ENCODE data around the gene ANO2.

The ANO2 gene

GRCh38 chr12:5733916-5734315 is 211.1 kb downstream of the ANO2 start:
- DNase-seq (ENCODE audit: low read depth, low spot score) = no peak

DNA sequence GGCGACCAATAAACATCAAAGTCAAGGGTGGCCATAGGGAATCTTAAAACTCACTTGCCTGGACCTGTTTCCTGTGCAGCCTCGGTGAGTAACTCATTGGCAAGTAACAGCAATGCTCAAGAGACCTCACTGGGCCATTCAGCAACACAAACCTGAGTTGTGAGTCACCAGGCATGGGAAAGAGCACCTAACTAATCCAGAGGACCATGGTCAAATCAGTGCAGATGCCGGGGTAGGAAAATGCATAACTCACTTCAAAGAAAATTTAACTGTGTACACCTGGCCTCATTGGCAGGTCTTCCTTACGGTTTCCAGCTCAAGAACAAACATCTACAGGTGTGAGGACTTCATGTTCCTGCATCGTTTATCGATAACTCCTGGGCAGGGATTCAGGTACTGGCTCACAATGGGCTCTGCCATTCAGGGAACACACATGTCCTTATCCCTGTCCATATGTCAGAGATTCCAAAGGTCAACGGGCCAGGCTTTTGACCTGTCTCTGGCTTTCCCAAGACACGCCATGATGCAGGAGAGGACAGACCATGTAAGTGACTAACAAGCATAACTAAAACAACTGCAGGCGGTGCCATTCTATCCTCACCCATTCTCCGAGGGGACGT is 211.8 kb downstream of the ANO2 start:
- DNase-seq (ENCODE audit: low read depth, low spot score) = no peak

DNA sequence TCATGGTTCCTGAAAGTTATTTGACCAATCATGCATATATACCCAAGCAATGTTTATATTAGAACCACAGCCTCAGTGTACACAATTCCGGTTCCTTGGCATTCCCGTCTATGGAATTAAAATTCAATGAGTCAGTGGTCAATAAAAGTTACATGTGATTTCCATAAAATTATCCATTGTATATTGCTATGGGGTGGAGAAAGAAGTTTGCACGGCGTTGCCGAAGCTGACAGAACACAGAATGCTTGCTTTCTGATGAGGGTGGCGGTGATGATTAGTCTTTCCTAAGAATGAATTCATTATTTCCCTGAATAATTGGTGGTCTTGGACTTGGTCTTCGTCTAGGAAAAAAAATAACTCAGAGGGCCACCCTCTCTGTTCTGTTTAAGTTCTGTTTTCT is 214.1 kb downstream of the ANO2 start:
- no peak for DNase-seq (ENCODE audit: low read depth, low spot score)

DNA sequence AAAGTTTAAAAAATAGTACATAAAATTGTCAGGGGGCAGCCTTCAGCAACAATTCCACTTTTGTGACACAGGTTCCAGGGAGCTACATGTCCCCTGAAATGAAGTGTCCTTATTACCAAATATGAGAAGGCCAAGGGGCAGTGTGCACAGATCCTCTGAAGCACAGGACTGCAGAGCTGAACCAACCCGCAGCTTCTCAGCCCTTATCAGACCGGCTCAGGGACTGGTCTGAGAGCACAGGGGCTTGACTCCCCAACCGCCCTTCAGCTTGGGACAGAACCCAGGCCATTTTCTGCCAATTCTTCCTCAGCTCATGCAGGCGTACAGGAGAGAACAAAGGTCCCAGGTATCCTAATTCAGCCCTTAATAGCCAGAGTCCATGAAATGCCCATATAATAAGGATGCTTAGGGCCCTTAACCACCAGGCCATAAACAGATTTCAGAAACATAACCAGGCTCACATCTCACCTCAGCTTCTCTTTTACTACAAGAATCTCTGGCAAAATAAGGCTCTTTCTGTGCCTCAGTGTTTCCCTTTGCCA is 221.3 kb downstream of the ANO2 start:
- DNase-seq (ENCODE audit: low read depth, low spot score) = no peak

- no peak for DNase-seq (ENCODE audit: low read depth, low spot score)
These were observed 222.0 kb downstream of the ANO2 start for GRCh38 chr12:5723071-5723470.

DNA sequence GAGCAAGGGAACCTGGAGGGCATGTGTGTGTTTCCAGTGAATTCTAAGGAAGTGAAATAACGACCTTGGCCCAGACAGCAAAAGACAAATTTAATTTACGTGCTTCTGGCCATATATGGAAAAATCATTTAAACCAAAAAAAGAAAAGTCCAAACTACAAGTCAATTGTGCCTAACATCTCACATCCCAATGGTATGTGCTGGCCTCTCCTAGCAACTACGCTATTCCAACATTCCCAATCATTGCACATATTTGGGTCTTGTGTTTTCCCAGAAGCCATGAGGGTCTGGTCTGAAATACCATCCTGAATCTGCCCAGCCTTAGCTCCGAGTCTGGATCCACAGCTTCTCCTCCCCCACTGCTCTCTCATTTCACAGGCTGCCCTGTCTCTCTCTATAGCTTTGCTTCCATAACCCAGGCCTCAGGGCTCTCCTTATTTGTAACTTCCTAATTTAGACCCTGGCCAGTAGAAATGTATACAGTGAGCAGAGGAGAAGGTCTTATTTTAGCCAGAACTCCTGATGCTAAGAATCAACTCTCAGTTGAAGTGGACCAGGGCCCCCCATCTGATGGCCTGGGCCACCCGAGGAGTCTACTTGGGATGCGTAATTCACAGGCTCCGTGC is 224.6 kb downstream of the ANO2 start:
- no peak for DNase-seq (ENCODE audit: low read depth, low spot score)

GRCh38 chr12:5718680-5719079 is 226.4 kb downstream of the ANO2 start:
- DNase-seq (ENCODE audit: low read depth, low spot score) = no peak

- no peak for DNase-seq (ENCODE audit: low read depth, low spot score)
These were observed 227.0 kb downstream of the ANO2 start for GRCh38 chr12:5718073-5718472.

GRCh38 chr12:5716976-5717375 is 228.1 kb downstream of the ANO2 start:
- DNase-seq (ENCODE audit: low read depth, low spot score) = no peak

DNA sequence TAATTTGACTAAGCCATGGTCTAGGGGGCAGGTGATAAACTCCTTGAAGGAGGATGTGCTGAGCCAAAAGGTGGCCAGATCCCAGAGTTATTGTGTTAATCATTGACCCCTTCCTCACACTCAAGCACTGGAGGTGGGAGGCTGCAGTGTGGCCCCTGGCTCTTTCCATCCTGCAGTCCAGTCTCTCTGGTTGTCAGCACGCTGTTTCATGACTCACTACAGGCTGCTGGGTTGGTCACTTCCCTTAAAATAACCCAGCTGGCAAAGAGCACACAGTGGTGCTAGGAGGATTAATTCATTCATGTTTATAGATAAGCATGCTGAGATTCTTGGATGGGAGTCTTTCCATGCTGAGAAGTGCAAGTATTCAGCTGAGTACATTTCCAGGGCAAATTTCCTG is 228.9 kb downstream of the ANO2 start:
- DNase-seq (ENCODE audit: low read depth, low spot score) = no peak

GRCh38 chr12:5715021-5715420 is 230.0 kb downstream of the ANO2 start:
- no peak for DNase-seq (ENCODE audit: low read depth, low spot score)

DNA sequence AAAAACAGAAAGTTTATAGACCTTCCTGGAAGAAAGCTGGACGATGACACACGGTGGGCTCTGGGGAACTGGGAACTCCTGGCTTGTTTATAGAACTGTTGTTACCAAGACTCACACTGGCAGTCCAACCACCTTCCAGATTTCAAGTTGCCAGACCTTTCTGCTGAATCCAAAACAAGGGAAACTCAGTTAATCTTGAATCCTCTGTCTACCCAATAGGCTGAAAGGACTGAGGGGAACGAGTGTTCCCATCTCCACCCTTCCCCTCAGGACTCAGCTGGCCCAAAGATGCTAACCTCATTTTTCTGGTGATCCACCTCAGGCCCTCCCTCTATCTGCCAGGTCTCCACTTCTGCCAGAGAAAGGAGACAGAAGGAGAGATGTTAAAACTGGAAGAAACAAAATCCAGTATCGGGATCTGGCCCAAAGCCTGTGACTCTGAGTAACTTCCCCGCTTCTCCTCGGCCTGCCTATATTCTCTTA is 231.4 kb downstream of the ANO2 start:
- DNase-seq (ENCODE audit: low read depth, low spot score) = no peak

DNA sequence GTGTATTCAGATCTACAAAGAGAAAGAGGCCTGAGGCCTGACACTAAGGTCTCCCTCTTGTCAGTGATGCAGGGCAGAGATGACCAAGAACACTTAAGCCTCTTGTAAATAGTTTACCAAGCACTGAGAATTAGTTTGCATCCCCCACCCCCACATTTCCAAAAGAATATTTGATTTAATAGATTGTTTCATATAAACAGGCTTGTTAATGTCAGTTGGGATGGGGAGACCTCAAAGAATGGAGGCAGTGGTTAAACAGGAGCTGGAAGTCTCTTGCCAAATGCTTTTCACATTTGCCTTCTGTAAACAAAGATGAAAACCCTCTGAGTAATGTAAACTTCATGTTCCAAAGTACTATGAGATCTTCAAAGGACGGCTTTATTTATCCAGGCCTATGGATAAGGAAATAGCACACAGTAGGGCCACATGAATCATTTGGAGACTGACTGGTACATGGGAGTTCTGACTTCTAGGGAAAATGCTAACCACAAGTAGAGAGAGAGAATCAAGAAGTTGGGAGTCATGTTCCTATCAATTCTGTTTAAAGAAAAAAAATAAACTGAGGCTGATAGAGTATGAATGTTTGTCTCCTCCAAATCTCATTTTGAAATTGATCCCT is 234.7 kb downstream of the ANO2 start:
- no peak for DNase-seq (ENCODE audit: low read depth, low spot score)

DNA sequence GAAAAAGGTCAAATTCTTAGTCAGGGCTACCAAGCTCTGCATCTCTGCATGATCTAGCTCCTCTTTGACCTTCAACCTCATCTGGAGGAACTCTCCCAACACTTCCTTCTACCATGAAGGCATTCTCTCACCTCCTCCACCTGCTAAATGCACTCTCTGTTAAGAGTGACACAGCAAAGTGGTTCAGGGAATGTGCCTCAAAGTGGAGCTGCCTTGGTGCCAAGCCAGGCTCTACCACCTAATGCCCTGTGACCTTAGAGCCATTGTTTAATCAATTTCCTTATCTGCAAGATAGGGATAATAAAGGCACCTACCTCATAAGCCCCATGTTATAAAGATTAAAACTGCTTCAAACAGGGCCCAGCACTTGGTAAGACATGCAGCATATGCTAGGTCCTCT is 236.7 kb downstream of the ANO2 start:
- DNase-seq (ENCODE audit: low read depth, low spot score) = no peak

DNA sequence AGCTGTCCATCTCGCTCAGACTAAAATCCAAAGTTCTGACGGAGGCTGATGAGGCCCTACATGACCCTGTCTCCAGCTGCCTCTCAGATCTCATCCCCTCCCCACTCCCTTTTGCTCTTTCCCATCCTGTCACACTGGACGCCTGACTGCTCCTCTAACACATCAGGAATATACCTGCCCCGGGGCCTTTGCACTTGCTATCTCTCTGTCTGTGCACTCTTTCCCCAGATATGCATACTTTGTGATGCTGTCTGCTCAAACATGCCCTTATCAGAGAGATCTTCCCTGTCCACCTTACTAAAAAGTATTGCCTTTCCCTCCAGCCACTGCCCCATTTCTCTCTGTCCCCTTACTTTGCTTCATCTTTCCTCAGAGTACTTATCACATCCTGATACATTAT is 238.8 kb downstream of the ANO2 start:
- DNase-seq (ENCODE audit: low read depth, low spot score) = no peak

DNA sequence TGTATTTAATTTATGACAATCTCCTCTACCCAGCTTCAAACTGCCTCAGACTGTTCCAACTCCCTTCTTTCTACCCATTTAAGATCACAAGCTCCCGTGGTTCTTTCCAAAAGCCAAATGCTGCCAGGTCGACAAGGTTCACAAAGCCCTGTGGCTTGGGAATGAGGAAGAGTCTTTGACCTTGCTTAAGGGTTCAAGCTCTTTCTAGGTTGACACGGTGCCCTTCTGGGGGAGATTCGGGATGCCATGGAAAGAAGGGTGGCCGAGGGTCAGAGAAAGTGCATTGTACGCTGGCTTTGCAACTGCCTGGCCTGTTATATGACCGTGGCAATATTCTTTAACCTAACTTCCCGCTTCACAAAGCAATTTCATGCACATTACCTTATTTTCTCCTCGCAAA is 239.3 kb downstream of the ANO2 start:
- no peak for DNase-seq (ENCODE audit: low read depth, low spot score)

DNA sequence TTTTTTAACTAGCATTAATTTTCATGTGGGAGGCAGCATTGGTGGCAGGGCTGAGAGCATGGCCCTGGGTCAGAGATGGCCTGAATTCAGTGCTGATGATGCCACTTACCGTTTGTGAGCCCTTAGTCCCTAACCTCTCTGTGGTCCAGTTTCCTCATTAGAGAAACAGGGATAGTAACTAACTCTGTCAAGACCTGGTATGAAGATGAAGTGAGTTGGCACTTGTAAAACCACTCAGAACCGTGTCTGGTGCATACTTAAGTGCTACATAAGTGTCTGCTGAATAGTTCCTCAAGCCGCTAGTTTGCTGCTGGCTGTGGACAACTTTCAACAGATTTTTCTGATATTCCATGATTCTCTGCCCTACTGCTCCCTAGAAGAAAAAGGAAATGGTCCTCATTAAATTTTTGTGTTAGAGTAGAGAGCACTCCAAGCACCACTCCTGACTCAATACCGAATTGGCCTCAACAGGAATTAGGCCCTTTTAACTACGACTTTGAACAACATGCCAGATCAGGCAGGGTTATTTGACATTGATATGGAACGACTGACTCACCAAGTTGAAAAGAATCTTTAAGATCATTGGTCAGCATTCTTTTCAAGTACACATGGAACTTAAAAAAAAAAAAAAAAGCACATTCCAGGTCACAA is 250.2 kb downstream of the ANO2 start:
- no peak for DNase-seq (ENCODE audit: low read depth, low spot score)

DNA sequence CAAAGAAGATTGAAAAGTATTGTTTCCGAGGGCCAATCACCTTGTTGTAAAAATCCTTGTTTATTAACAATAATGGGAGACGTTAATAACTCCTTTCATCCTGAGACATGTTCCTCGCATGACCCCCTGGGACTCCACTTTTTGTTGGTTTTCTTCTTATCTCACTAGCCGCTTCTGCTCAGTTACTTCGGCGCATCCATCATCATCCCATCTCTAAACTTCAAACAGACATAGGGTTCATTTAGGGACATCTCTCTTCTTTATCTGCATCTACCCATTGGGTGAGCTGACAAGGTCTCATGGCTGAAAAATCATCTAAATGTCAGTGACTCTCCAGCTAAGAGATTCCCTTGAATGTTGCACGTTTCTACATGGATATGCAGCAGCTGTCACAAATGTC is 252.2 kb downstream of the ANO2 start:
- DNase-seq (ENCODE audit: low read depth, low spot score) = no peak

- no peak for DNase-seq (ENCODE audit: low read depth, low spot score)
These were observed 253.1 kb downstream of the ANO2 start for GRCh38 chr12:5691943-5692342.

- no peak for DNase-seq (ENCODE audit: low read depth, low spot score)
These were observed 254.8 kb downstream of the ANO2 start for GRCh38 chr12:5690240-5690639.

DNA sequence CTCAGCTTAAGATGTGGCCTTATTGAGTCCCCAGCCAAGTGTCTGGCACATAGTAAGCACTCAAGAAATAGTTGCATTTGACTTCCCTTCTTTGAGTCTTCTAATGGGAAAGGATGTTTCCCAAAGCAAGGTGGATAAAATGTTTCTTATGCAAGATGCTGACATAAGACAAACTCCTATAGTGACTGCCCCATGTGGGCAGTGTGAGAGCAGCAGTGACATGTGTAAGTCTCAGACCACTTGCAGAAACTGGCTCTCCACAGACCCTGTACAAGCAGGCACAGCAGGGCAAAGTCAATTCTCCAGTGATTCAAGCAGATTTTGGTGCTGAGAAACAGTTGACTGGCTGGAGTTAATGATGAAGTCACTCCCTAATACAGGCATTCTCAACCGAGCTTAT is 255.3 kb downstream of the ANO2 start:
- DNase-seq (ENCODE audit: low read depth, low spot score) = no peak

DNA sequence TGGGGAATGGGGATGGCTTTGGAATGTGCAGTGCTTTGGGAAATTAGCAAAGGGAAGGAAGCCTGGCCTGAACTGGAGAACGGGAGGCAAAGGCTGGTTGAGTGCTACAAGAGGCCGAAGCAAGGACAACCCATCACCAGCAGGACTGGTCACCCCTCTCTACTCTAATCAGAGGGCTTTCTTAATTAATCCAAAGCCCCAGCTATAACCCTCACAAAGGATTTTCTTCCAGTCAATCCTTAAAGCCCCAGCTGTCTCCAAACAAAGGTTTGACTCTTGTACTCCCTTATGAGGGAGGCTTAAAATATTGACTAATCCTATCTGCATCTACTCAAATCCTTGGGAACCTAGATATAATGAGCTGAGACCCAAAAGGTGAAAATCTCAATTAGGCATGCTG is 256.8 kb downstream of the ANO2 start:
- no peak for DNase-seq (ENCODE audit: low read depth, low spot score)

DNA sequence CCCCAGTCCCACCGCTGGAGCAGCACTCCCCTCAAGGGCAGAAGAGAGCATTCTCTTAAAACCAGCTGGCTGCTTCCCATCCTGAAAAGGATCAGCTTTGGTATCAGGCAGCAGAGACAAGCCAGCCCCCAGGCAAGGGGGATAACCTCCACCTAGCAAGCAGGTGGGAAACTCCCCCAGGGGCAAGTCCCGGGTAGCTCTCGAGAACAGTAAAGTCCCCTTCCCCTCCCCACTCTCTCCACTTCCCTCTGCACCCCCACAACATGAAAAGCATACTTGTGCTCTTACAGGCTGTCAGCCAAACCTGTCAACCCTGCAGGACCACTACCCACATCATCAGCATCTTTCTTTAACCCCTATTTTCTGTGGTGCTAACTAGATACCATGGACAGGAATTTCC is 259.1 kb downstream of the ANO2 start:
- no peak for DNase-seq (ENCODE audit: low read depth, low spot score)

Measured in iPS DF 19.7 (cell line).